ENCODE data around the gene HS3ST2.

Gene HS3ST2

GRCh38 chr16:22847690-22848089 lies 33.7 kb downstream of the HS3ST2 start:
- ChIA-PET CTCF (no interaction called here), POLR2A (ENCODE audit: low non-redundant PET) (no interaction called here)
- DNase-seq (ENCODE audit: low spot score), result no peak
- no peak overlapping the region for H3K27ac ChIP-seq
- no peak for TF ChIP-seq CTCF (conservative IDR thresholded peaks at IDR 0.05; ENCODE audit: low read depth)

- CTCF ChIA-PET, result no interaction called here
- H3K27ac ChIP-seq, result no peak overlapping the region
- no peak for DNase-seq (ENCODE audit: low spot score)
- no peak for TF ChIP-seq CTCF (conservative IDR thresholded peaks at IDR 0.05; ENCODE audit: low read depth)
- POLR2A ChIA-PET (ENCODE audit: low non-redundant PET), result no interaction called here
These were observed 34.5 kb downstream of the HS3ST2 start for GRCh38 chr16:22848451-22848850.

GRCh38 chr16:22849517-22849916 lies 35.6 kb downstream of the HS3ST2 start:
- POLR2A ChIA-PET (ENCODE audit: low non-redundant PET), result no interaction called here
- H3K27ac ChIP-seq, result no peak overlapping the region
- CTCF ChIA-PET, result no interaction called here
- TF ChIP-seq CTCF (conservative IDR thresholded peaks at IDR 0.05; ENCODE audit: low read depth), result no peak
- no peak for DNase-seq (ENCODE audit: low spot score)

GRCh38 chr16:22855231-22855630 lies 41.3 kb downstream of the HS3ST2 start:
- ChIA-PET POLR2A (ENCODE audit: low non-redundant PET) (no interaction called here), CTCF (no interaction called here)
- TF ChIP-seq CTCF (conservative IDR thresholded peaks at IDR 0.05; ENCODE audit: low read depth), result no peak
- H3K27ac ChIP-seq, result no peak overlapping the region
- DNase-seq (ENCODE audit: low spot score), result no peak

- no peak for DNase-seq (ENCODE audit: low spot score)
- TF ChIP-seq CTCF (conservative IDR thresholded peaks at IDR 0.05; ENCODE audit: low read depth), result no peak
- CTCF ChIA-PET, result interaction anchor here (1.0 kb wide), 1 partner anchor 43 kb away, joined by 3 read pairs; no protein-coding TSS in a partner anchor
- H3K27ac ChIP-seq, result no peak overlapping the region
- POLR2A ChIA-PET (ENCODE audit: low non-redundant PET), result no interaction called here
These were observed 43.5 kb downstream of the HS3ST2 start for GRCh38 chr16:22857296-22858025.

GRCh38 chr16:22859925-22860324 lies 46.0 kb downstream of the HS3ST2 start:
- CTCF ChIA-PET, result interaction anchor here (0.6 kb wide), 1 partner anchor 1656 kb away, joined by 3 read pairs; no protein-coding TSS in a partner anchor
- POLR2A ChIA-PET (ENCODE audit: low non-redundant PET), result no interaction called here
- DNase-seq (ENCODE audit: low spot score), result no peak
- H3K27ac ChIP-seq, result no peak overlapping the region
- no peak for TF ChIP-seq CTCF (conservative IDR thresholded peaks at IDR 0.05; ENCODE audit: low read depth)

Measured in RWPE1 (cell line).